Measurements from ENCODE around the gene ROCK1. TPM values are rescaled to one million over a fixed set of nuclear protein-coding genes. Genes with fewer than 3 reads are reported as not detected.
A peak's percentile ranks its signal among the peaks of the same experiment; 100 is the strongest.

ROCK1 gene
- polyA plus RNA-seq, 1 of the 3 experiments (the other 2 are of a cell fraction) = 4.9 TPM

GRCh38 chr18:21117409-21118131, 6.0 kb upstream of the ROCK1 start:
- DNase-seq = no peak
- peak overlapping the region; percentile 33; the same call in 1 of the 2 replicates for H3K9ac ChIP-seq
- no peak for TF ChIP-seq ELF1 (IDR thresholded peaks at IDR 0.05)
- peak; percentile 72 for TF ChIP-seq JUND (IDR thresholded peaks at IDR 0.05)
- TF ChIP-seq PBX3 (IDR thresholded peaks at IDR 0.05) = peak; percentile 65
- TF ChIP-seq NFIC (IDR thresholded peaks at IDR 0.05; ENCODE audit: borderline replicate concordance) = 0 out of 2 replicates have a peak, but pooled peaks have one; percentile 5
- TF ChIP-seq CTCF (IDR thresholded peaks at IDR 0.05) = no peak
- no peak for TF ChIP-seq RFX5 (IDR thresholded peaks at IDR 0.05; ENCODE audit: low read length)
- TF ChIP-seq EP300 (IDR thresholded peaks at IDR 0.05; ENCODE audit: borderline replicate concordance in 1 of 2, low read depth in 1 of 2, low read length in 1 of 2) = peak in 1 of 2 experiments; percentile 69; a peak in 1 of 4 replicates
- no peak for TF ChIP-seq SMC3 (IDR thresholded peaks at IDR 0.05; ENCODE audit: low read depth, low read length)
- TF ChIP-seq FOSL2 (IDR thresholded peaks at IDR 0.05; ENCODE audit: borderline replicate concordance, low read depth) = peak; percentile 75
- 0 out of 2 replicates have a peak, but pooled peaks have one; percentile 14 for TF ChIP-seq MAX (IDR thresholded peaks at IDR 0.05; ENCODE audit: low read depth)
- TF ChIP-seq POLR2AphosphoS5 (IDR thresholded peaks at IDR 0.05; ENCODE audit: low read depth, low read length) = peak; percentile 45; the same call in 1 of the 2 replicates
- TF ChIP-seq TCF12 (IDR thresholded peaks at IDR 0.05) = peak; percentile 97
- TF ChIP-seq USF2 (IDR thresholded peaks at IDR 0.05; ENCODE audit: borderline replicate concordance, low read depth, low read length) = no peak
- TF ChIP-seq TEAD4 (IDR thresholded peaks at IDR 0.05; ENCODE audit: borderline replicate concordance, insufficient read depth) = peak; percentile 67; the same call in 1 of the 2 replicates
- POLR2A ChIA-PET = no interaction called here
- no peaks in the 10 kb centered on the region for H3K9me3 ChIP-seq
- peak overlapping the region; percentile 44 for H2AFZ ChIP-seq (ENCODE audit: low read depth)
- no peaks in the 10 kb centered on the region for H3K36me3 ChIP-seq (replicated peaks in 1 of 2; ENCODE audit: control insufficient read depth in 1 of 2, insufficient read depth in 2 of 2, low read length in 1 of 2)
- H3K4me3 ChIP-seq (ENCODE audit: low read depth in 2 of 2, low read length in 1 of 2) = peak overlapping the region in 1 of 2 experiments; percentile 3; a peak in 2 of 4 replicates
- whole genome bisulfite sequencing (ENCODE audit: low lambda C conversion rate) = 33% methylated on average over 5 of the region's 5 CpGs
- peaks cover 0 to 16% of the 10 kb centered on the region in 2 experiments for H3K4me1 ChIP-seq (ENCODE audit: control insufficient read depth in 1 of 2, insufficient read depth in 2 of 2, low read depth in 1 of 2, low read length in 1 of 2)
- no peaks in the 10 kb centered on the region for H3K9me2 ChIP-seq
- CTCF ChIA-PET = interaction anchor here (0.6 kb wide), 1 partner anchor 62 kb away, joined by 3 read pairs; no protein-coding TSS in a partner anchor
- peak overlapping the region; percentile 53 for H3K4me2 ChIP-seq
- no peaks in the 10 kb centered on the region for H3K27me3 ChIP-seq (ENCODE audit: insufficient read depth)
- H3K27ac ChIP-seq (ENCODE audit: low read depth in 2 of 2, low read length in 1 of 2) = peak overlapping the region; percentile 74 to 86
- H3K79me2 ChIP-seq (ENCODE audit: insufficient read depth) = no peaks in the 10 kb centered on the region
- no peaks in the 10 kb centered on the region for H4K20me1 ChIP-seq (ENCODE audit: insufficient read depth)
- H3F3A ChIP-seq (replicated peaks; ENCODE audit: insufficient read depth) = peaks cover 38% of the 10 kb centered on the region
